ENCODE results near the gene NR2C2.

The NR2C2 gene

DNA sequence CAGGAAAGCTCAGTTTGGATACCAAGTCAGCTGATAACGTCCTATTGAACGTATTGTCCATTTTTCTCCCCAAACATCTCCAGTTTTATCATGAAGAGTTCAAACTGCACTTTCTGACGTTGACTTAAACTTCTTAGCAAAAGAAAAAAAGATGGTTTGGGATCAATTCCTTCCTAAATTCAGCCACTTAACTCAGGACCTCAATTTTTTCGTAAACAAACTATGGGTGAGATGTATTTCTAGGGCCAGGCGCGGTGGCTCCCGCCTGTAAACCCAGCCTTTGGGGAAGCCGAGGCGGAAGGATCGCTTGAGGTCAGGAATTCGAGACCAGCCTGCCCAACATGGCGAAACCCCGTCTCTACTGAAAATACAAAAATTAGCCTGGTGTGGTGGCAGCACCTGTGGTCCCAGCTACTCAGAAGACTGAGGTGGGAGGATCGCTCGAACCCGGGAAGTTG, 118.2 kb downstream of the NR2C2 start:
- no peak for DNase-seq

DNA sequence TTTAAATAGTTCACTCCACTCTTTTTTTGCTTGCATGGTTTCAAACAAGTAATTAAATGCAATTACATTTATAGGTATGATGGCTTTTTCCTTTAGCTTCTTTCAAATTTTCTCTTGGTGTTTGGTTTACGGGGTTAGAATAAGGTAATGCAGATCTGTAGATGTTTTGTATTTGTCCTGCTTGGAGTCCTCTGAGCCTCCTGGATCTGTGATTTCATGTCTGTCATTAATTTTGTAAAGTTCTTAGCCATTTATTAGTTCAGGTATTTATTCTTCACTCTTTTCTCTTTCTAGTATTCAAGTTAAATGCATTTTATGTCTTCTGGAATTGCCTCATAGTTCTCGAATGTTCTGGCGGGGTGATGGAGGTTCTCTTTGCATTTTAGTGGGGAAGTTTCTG, 119.1 kb downstream of the NR2C2 start:
- no peak for DNase-seq

DNA sequence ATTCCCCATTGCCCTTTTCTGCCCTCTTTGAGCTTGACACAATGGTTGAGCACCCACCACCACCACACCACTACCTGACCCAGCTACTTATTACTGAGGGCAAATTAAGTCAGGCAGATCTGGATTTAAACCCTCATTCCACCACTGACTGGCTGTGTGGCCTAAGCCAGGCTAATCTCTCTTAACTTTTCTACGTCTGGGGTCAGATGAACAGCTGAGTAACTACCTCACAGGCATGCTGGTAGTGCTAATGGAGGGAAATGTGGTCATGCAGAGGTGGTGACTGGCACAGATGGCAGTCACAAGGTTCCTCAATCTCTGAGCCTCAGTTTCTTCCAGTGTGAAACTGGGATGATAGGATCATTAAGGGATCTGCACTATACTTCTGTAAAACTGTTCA, 122.1 kb downstream of the NR2C2 start:
- DNase-seq = no peak

DNA sequence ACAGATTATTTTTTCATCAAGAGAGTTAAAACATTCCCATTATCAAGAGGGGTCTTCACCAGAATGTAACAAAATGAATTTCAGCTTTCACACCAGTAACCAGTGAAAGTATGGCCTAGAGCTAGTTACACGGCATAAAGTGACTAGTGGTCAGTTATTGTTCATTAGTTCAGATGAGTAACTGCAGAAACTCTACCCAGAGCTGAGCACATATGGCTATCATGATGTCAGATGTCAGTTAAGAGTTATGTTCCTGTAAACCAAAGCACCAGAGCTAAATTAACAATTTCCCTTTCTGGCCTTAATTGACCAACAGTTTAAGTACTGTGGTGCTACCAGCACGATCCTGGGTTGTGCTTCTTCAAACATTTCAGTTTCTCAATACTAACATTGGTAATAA, 124.3 kb downstream of the NR2C2 start:
- no peak for DNase-seq

DNA sequence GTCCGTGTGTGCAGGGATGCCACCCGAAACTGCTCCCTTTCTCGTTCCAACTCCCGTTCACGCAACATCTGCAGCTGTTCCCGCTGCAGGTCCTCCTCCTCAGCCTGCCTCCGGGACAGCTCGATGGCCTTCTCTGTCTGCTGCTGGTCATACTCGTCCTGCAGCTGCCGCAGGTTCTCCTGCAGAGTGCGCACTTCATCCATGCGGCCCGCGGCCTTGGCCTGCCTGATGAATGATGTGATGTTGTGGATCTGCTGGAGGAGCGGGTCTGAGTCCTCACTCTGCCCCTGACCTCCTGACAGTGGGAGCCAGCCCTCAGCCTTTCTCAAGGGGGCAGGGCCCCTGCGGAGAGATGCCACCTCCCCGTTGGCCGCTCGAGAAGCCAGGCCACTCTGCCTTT, 127.1 kb downstream of the NR2C2 start:
- DNase-seq = no peak

DNA sequence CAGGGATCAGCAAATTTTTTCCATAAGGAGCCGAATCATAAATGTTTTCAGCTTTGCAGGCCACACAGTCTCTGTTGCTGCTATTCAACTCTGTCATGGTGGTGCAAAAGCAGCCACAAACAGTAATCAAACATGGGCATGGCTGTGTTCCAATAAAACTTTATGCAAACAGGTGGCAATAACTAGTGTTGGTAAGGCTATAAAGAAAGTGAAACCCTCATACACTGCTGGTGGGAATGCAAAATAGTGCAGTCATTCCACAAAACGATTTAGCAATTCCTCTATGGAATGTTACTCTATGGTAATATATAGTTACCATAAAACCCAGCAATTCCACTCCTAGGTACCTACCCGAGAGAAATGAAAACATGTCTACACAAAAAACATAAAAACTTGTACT, 131.7 kb downstream of the NR2C2 start:
- DNase-seq = no peak

DNA sequence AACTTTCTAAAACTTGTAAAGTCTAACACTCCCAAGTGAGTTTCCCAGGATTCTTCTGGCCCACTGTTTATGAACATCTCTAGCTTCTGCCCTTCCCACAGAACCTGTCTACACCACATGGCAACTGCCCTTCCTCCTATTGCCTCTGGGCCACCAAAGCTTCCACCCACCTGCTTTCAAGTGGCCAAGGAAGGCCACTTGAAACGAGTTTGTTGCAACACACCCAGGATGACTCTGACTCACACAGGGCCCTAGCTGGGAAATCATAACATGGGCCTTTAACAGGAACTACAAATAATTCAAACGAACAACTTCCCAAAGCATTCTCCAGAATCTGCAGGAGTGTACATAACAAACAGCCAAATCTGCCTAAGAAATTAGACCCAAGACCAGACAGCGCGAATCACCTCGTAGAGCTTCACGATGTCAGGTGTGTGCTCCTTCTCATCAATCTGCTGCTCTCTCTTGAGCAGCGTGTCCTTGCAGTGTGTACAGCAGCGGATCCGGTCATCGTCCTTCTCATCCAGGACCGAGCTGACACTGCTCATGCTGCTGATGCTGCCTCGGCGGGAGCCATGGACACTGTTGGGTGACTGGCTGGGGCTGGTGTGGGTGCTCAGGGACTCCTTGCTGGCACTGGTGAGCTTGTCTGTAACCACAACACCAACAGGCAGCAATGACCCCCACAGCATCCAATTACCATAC, 134.7 kb downstream of the NR2C2 start:
- no peak for DNase-seq

DNA sequence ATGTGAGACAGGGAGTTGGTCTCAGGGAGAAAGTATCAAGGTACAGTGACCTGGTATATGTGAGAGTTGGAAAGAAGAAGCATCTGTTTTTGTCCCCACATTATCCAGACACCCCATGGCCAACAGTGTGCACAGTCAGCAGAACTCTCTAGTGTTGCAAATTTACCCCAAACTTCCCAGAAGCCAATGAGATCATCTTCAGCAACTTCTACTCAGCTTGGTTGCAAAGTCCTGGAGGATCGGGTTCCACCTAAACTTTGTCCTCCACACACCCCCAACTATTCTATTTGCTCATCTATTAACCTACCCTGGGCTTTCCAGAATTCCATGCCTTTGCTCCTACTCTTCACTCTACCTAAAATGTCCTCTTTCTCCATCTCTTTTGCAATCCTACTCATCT, 135.9 kb downstream of the NR2C2 start:
- no peak for DNase-seq

DNA sequence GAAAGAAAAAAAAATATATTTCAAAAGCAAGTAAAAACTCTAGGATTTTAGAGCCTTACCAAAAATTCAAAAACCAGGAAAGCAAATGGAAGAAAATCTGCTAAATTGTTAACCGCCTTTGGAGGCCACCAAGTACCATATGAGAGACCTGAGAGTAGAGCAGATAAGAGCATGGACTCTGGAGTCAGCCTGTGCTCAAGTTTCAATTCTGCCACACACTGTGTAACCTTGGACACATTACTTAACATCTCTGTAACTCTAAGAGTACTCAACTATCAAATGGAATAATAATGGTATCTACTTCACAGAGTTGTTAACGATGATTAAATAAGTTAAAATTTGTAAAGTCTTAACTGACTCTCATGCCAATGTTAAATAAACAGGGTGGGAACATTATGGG, 138.9 kb downstream of the NR2C2 start:
- DNase-seq = no peak

DNA sequence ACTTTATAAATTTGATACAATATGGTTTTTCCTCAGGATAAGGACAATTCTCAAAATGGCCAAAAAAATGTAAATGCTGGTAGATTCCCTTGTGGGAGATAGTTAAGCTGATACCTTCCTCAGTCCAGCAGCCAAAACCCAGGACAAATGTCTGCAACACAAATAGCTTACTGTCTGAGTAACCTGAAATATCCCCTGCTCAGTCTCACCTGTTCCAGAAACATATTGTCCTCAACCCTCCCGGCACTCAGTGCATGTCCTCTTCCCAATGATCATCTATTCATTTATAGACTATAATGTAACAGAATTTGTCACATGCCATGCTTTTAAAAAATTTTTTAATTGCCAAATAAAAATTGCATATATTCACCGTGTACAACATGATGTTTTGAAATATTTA, 139.3 kb downstream of the NR2C2 start:
- no peak for DNase-seq

DNA sequence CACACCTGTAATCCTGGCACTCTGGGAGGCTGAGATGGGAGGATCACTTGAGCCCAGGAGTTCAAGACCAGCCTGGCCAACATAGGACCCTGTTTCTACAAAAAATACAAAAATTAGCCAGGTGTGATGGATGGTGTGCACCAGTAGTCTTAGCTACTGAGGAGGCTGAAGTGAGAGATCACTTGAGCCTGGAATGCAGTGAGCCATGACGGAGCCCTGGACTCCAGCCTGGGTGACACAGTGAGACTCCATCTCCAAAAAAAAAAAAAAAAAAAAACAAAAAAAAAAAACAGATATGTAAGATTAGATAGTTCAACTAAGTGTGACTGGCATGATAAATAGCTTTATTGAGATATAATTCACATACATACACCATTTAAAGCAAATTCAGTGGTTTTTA, 141.8 kb downstream of the NR2C2 start:
- DNase-seq = no peak

DNA sequence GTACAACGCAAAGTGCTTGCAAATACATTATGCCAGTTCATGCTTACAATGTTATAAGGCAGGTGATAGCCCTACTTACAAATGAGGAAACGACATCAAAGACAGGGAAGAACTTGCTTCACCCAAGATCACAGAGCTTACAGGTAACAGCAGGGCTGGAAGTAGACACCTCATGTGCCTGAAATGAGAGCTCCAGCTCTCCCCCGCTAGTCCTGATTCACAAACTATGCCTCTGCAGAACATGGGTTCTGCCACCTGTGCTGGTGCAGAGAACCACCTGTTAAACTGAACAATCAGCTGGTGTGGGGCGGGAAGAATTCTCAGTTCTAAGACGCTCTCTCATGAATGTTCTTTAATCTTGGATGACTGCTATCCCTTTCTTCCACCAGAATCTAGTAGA, 144.2 kb downstream of the NR2C2 start:
- no peak for DNase-seq

DNA sequence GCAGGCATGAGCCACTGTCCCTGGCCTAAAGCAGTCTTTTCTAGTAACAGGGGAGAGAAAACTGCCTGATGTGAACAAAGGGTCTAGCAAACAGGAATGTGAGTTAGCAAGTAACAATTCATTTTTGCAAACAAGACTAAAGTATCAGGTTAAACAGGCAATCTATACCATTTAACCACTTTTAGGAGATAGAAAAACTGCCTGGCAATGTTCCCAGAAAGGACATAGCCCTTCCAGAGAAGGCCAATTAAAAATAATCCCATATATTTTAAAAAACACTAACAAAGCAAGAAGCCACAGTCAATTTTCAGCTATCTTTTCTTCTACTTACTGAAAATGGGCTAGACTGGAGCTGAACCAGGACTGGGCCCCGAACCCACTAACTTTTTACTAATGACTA, 145.3 kb downstream of the NR2C2 start:
- DNase-seq = no peak

DNA sequence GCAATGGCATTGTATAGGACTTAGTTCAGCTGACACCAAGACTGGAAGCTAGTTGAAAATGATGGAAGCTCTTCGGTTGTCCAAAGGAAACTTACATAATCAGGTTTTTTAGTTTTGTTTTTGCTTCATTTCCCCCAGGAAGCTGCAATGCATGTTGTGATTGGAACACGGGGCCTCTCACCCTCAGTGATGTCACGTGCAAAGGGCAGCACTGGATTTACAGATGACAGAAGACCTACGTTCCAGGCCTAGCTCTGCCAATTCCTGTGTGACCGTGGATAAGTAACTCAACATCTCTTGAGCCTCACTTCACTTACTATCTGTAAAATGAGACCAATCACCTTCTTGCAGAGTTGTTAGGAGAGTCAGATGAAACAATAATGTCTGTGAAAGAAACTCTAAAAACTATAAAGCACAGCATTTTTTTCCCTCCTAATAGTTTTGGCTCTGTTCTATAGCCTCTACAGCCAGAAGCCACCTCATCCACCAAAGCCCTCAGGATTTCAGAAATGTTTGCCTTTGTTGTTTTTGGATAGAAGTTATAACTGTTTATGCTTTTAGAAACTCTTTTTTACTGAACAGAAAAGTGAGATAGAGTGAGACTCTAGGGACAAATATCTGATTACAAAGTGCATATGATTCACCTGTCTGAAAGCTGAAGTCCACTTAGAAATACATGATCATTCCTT, 146.9 kb downstream of the NR2C2 start:
- DNase-seq = no peak

DNA sequence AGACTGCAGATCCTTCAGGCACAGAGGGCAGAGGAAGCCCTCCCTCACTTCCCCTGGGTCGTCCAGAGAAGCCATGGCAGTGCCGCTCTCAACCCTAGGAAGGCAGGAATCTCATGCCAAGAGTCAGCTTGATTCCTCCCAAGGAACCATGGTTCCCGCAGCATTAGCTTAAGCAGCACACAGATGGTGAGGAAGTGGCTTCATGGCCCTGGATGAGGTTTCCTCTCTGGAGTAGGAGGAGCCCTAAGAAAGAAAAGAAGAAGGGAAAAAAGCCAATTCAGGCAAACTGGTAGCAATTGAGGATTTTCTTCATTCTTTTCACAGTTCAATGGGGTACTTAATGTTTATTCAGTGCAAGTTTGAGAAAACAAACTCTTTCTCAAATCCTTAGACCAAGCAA, 148.7 kb downstream of the NR2C2 start:
- no peak for DNase-seq

DNA sequence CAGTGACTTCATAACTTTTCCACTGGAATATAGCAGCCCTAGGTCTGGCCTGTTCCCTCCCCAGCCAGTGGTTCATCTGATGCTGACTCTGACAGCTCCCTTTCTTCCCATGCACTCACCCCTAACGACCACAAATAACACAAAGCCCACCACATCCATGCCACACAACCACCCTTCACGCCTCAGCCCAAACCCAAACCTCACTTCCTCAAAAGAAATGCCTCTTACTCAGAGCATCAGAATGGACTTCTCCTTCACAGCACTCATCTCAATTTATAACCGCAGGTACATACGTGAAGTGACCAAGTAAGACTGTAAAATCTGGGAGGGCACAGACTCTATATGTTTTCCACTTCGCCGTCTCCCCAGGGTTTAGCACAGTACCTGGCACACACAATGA, 150.5 kb downstream of the NR2C2 start:
- no peak for DNase-seq

Data from T-helper 9 cell (primary cell).